Fibroblast of lung (primary cell): ENCODE data around the gene CHRNB1. TPM values are rescaled to one million over a fixed set of nuclear protein-coding genes. Genes with fewer than 3 reads are reported as not detected.

Experiments used
- DNase-seq, 2 donors: peaks; one replicate each; pipeline versions ENCODE4 v3.0.0 to v3.0.0-alpha.2; 2010; ENCODE audit warnings: low read depth in 2 of 2
- H2AFZ ChIP-seq: 2 replicates; pipeline ENCODE4 v1.5.1; 2012; ENCODE audit warnings: low read length, control low read depth, inconsistent platforms
- H3K27ac ChIP-seq: 2 replicates; pipeline ENCODE4 v1.5.1; 2011; ENCODE audit warnings: low read length, control low read depth; ENCODE audit not compliant: insufficient read depth
- H3K27me3 ChIP-seq: 2 replicates; pipeline ENCODE4 v1.5.1; 2011; ENCODE audit warnings: mild to moderate bottlenecking, low read length; ENCODE audit not compliant: control insufficient read depth, insufficient read depth
- H3K36me3 ChIP-seq: 2 replicates; pipeline ENCODE4 v1.5.1; 2011; ENCODE audit warnings: low read length; ENCODE audit not compliant: control insufficient read depth, insufficient read depth
- H3K4me1 ChIP-seq: 2 replicates; pipeline ENCODE4 v1.5.1; 2011; ENCODE audit warnings: low read length; ENCODE audit not compliant: control insufficient read depth, insufficient read depth; ENCODE audit errors: extremely low read depth
- H3K4me2 ChIP-seq: 2 replicates; pipeline ENCODE4 v1.5.1; 2011; ENCODE audit warnings: low read length, control low read depth; ENCODE audit not compliant: insufficient read depth; ENCODE audit errors: extremely low read depth
- H3K4me3 ChIP-seq, 4 experiments: fragments of 200-600 bp in 1 of 4; sonication (generic) in 1 of 4; replicated peaks in 1 of 4; 2 replicates each; pipeline ENCODE4 v1.5.1; 2011 to 2016; ENCODE audit warnings: low read length in 4 of 4, low read depth in 3 of 4, mild to moderate bottlenecking in 3 of 4, control low read depth in 2 of 4, inconsistent platforms in 1 of 4, mixed read lengths in 1 of 4; ENCODE audit not compliant: insufficient read depth in 1 of 4; ENCODE audit errors: control extremely low read depth in 1 of 4
- H3K79me2 ChIP-seq: 2 replicates; pipeline ENCODE4 v1.5.1; 2012; ENCODE audit warnings: mild to moderate bottlenecking, low read length, inconsistent platforms; ENCODE audit not compliant: control insufficient read depth, insufficient read depth
- H3K9ac ChIP-seq: 2 replicates; pipeline ENCODE4 v1.5.1; 2011; ENCODE audit warnings: mild to moderate bottlenecking, low read length, control low read depth; ENCODE audit not compliant: insufficient read depth
- H3K9me3 ChIP-seq: 2 replicates; pipeline ENCODE4 v1.5.1; 2012; ENCODE audit warnings: low read depth, low read length; ENCODE audit not compliant: control insufficient read depth, insufficient read depth
- H4K20me1 ChIP-seq: 2 replicates; pipeline ENCODE4 v1.5.1; 2011; ENCODE audit warnings: low read length; ENCODE audit not compliant: control insufficient read depth, insufficient read depth; ENCODE audit errors: extremely low read depth
- EZH2 ChIP-seq: IDR thresholded peaks from 2 replicates; pipeline ENCODE4 v1.5.1; 2012; ENCODE audit warnings: low read length, control low read depth, mild to moderate bottlenecking; ENCODE audit errors: missing control alignments
- polyA plus RNA-seq, 2 donors: library from polyadenylated mRNA; depleted of rRNA in 1 of 2; stranded (reverse) in 1 of 2; unstranded in 1 of 2; fragments of >200 nt; gene quantifications; 2 replicates each; pipeline ENCODE4 v1.2.1, GENCODE V29; 2011 to 2012; ENCODE audit warnings: missing spikeins in 1 of 2
- total RNA-seq: library from RNA; depleted of rRNA; stranded (reverse); fragments of >200 nt; gene quantifications from 2 replicates; pipeline ENCODE4 v1.2.1, GENCODE V29; 2014
- TF ChIP-seq, protein P1 (sequence below), 2 donors: IDR thresholded peaks in 1 of 2; conservative IDR thresholded peaks in 1 of 2; 1 replicate in 1 of 2; 2 replicates in 1 of 2; pipeline ENCODE4 v1.5.1; 2011 to 2012; ENCODE audit warnings: low read length in 2 of 2, control low read depth in 1 of 2, inconsistent platforms in 1 of 2, low read depth in 1 of 2, mild to moderate bottlenecking in 1 of 2

CHRNB1 gene
- total and polyA plus RNA-seq, 2 donors (not counting 1 experiment from before 2014, with no cell fraction given), result 9.2 to 12.2 TPM

DNA sequence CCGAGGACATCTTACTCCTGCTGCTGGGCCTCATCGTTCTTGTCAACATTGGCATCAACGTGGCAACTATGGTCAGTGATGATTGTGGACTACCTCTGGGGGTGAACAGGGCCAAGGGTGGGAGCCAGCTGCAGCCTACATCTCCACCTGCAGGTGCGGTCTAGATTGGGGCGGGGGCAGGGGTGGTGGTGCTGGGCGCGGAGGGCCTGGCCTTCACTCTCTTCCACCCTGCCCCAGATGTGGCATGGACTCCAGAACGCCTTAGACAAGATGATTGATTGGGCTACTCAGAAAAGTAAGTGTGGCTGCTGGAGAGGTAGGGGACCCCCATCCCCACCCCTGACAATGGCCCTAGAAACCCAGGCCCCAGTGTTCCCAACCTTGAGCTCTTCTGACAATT lies 19.1 kb upstream of the CHRNB1 start:
- no peaks in the 10 kb centered on the region for H3K9me3 ChIP-seq
- no peak overlapping the region for H3K9ac ChIP-seq
- H3K4me3 ChIP-seq, result no peak overlapping the region
- no peak overlapping the region for H3K4me2 ChIP-seq
- DNase-seq, result no peak
- H4K20me1 ChIP-seq, result no peaks in the 10 kb centered on the region
- no peaks in the 10 kb centered on the region for H3K36me3 ChIP-seq
- H3K79me2 ChIP-seq, result no peaks in the 10 kb centered on the region
- H3K4me1 ChIP-seq, result no peaks in the 10 kb centered on the region
- H2AFZ ChIP-seq, result no peak overlapping the region
- H3K27ac ChIP-seq, result no peak overlapping the region
- H3K27me3 ChIP-seq, result no peaks in the 10 kb centered on the region
- no peak for TF ChIP-seq EZH2
- TF ChIP-seq, protein P1, sequence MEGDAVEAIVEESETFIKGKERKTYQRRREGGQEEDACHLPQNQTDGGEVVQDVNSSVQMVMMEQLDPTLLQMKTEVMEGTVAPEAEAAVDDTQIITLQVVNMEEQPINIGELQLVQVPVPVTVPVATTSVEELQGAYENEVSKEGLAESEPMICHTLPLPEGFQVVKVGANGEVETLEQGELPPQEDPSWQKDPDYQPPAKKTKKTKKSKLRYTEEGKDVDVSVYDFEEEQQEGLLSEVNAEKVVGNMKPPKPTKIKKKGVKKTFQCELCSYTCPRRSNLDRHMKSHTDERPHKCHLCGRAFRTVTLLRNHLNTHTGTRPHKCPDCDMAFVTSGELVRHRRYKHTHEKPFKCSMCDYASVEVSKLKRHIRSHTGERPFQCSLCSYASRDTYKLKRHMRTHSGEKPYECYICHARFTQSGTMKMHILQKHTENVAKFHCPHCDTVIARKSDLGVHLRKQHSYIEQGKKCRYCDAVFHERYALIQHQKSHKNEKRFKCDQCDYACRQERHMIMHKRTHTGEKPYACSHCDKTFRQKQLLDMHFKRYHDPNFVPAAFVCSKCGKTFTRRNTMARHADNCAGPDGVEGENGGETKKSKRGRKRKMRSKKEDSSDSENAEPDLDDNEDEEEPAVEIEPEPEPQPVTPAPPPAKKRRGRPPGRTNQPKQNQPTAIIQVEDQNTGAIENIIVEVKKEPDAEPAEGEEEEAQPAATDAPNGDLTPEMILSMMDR (conservative IDR thresholded peaks at IDR 0.05 in 1 of 2, IDR thresholded peaks at IDR 0.05 in 1 of 2; ENCODE audit: low read depth in 1 of 2, low read length in 2 of 2), result no peak

- TF ChIP-seq, protein P1 (conservative IDR thresholded peaks at IDR 0.05 in 1 of 2, IDR thresholded peaks at IDR 0.05 in 1 of 2; ENCODE audit: low read depth in 1 of 2, low read length in 2 of 2), result no peak
- TF ChIP-seq EZH2, result no peak
- no peak for DNase-seq
- H3K4me3 ChIP-seq, result no peak overlapping the region
- H3K4me1 ChIP-seq, result no peaks in the 10 kb centered on the region
- no peaks in the 10 kb centered on the region for H3K27me3 ChIP-seq
- no peaks in the 10 kb centered on the region for H4K20me1 ChIP-seq
- H3K79me2 ChIP-seq, result no peaks in the 10 kb centered on the region
- no peak overlapping the region for H3K27ac ChIP-seq
- H3K9me3 ChIP-seq, result no peaks in the 10 kb centered on the region
- H2AFZ ChIP-seq, result no peak overlapping the region
- H3K9ac ChIP-seq, result no peak overlapping the region
- no peak overlapping the region for H3K4me2 ChIP-seq
- no peaks in the 10 kb centered on the region for H3K36me3 ChIP-seq
Observed at GRCh38 chr17:7426203-7426863, 18.5 kb upstream of the CHRNB1 start.

- Histone ChIP-seq H3K27ac (no peak overlapping the region), H3K9me3 (no peaks in the 10 kb centered on the region), H3K9ac (no peak overlapping the region), H3K4me1 (no peaks in the 10 kb centered on the region), H3K36me3 (no peaks in the 10 kb centered on the region), H4K20me1 (no peaks in the 10 kb centered on the region), H2AFZ (no peak overlapping the region), H3K79me2 (no peaks in the 10 kb centered on the region), H3K4me2 (no peak overlapping the region), H3K27me3 (no peaks in the 10 kb centered on the region), H3K4me3 (no peak overlapping the region)
- no peak for TF ChIP-seq EZH2
- TF ChIP-seq, protein P1 (conservative IDR thresholded peaks at IDR 0.05 in 1 of 2, IDR thresholded peaks at IDR 0.05 in 1 of 2; ENCODE audit: low read depth in 1 of 2, low read length in 2 of 2), result no peak
- no peak for DNase-seq
Observed at GRCh38 chr17:7426896-7427489, 17.9 kb upstream of the CHRNB1 start.
